Measurements from ENCODE around the gene ANKRD61.
A peak's percentile ranks its signal among the peaks of the same experiment; 100 is the strongest.
"Not testable (repeated sequence)": the region's sequence is repeated elsewhere in the genome, so short reads cannot be mapped to it uniquely, and the experiment has no call there.

ANKRD61 gene

GRCh38 chr7:6030988-6031387 lies at the start of gene ANKRD61:
Gene ANKRD61, plus strand, starts transcription at chr7:6031376. Its CDS starts 0 bp downstream, at chr7:6031376.
- DNase-seq (ENCODE audit: low read depth in 2 of 2) = no peak

GRCh38 chr7:5987061-5987460 lies 44.1 kb upstream of the ANKRD61 start:
- DNase-seq (ENCODE audit: low read depth in 2 of 2) = not testable (repeated sequence)

- DNase-seq (ENCODE audit: low read depth in 2 of 2) = no peak
Observed at GRCh38 chr7:5997210-5997808, 33.9 kb upstream of the ANKRD61 start.

GRCh38 chr7:6007386-6007785 lies 23.8 kb upstream of the ANKRD61 start:
- no peak for DNase-seq (ENCODE audit: low read depth in 2 of 2)

GRCh38 chr7:6007835-6008590 lies 23.2 kb upstream of the ANKRD61 start:
- not testable (repeated sequence) for DNase-seq (ENCODE audit: low read depth in 2 of 2)

- DNase-seq (ENCODE audit: low read depth in 2 of 2) = peak; percentile 90 to 96
Observed at GRCh38 chr7:6008668-6009611, 22.2 kb upstream of the ANKRD61 start, which contains the start of the genes AIMP2 and PMS2. Gene AIMP2, plus strand, starts transcription at chr7:6009272. Its CDS starts 92 bp downstream, at chr7:6009364. Gene PMS2, minus strand, starts transcription at chr7:6009049. Its CDS starts 30 bp downstream, at chr7:6009019.

GRCh38 chr7:6010370-6010769 lies 20.8 kb upstream of the ANKRD61 start:
- DNase-seq (ENCODE audit: low read depth in 2 of 2) = not testable (repeated sequence)

GRCh38 chr7:6011541-6011940 lies 19.6 kb upstream of the ANKRD61 start:
- DNase-seq (ENCODE audit: low read depth in 2 of 2) = no peak

GRCh38 chr7:6012355-6013104 lies 18.6 kb upstream of the ANKRD61 start:
- DNase-seq (ENCODE audit: low read depth in 2 of 2) = no peak

GRCh38 chr7:6015917-6016652 lies 15.1 kb upstream of the ANKRD61 start:
- DNase-seq (ENCODE audit: low read depth in 2 of 2) = no peak

GRCh38 chr7:6016653-6016966 lies 14.6 kb upstream of the ANKRD61 start:
- no peak for DNase-seq (ENCODE audit: low read depth in 2 of 2)

GRCh38 chr7:6020371-6021286 lies 10.5 kb upstream of the ANKRD61 start:
- DNase-seq (ENCODE audit: low read depth in 2 of 2) = no peak

- no peak for DNase-seq (ENCODE audit: low read depth in 2 of 2)
Observed at GRCh38 chr7:6022707-6023106, 8.5 kb upstream of the ANKRD61 start.

GRCh38 chr7:6023974-6024435 lies 7.2 kb upstream of the ANKRD61 start:
- no peak for DNase-seq (ENCODE audit: low read depth in 2 of 2)

GRCh38 chr7:6026011-6026819 lies 5.0 kb upstream of the ANKRD61 start:
- DNase-seq (ENCODE audit: low read depth in 2 of 2) = peak; percentile 29 to 46

GRCh38 chr7:6026820-6027311 lies 4.3 kb upstream of the ANKRD61 start:
- DNase-seq (ENCODE audit: low read depth in 2 of 2) = no peak

GRCh38 chr7:6027806-6028365 lies 3.3 kb upstream of the ANKRD61 start:
- DNase-seq (ENCODE audit: low read depth in 2 of 2) = no peak

GRCh38 chr7:6028563-6028962 lies 2.6 kb upstream of the ANKRD61 start:
- DNase-seq (ENCODE audit: low read depth in 2 of 2) = no peak
